ENCODE measurements around the gene EDEM2.

DNA sequence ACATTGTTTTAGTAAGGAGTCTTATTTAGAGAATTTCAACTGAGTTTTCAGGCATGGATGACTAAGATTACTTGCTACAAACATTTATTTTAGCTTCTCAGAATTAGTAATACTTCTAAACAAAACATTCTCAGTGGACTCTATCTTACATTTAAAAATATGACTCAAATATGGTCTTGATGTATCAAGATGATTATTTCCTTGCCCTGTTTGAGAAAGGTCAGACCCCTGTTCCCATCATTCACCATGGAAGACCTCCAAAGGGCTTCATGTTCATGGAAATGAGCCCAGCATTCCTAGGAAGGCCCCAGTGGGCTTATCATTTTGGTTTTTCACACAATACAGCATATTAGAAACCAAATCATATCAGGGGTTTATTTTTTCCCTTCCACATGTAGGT lies 29.9 kb downstream of the EDEM2 start:
- no peak for TF ChIP-seq CTCF (IDR thresholded peaks at IDR 0.05 in 4 of 5, conservative IDR thresholded peaks at IDR 0.05 in 1 of 5)
- TF ChIP-seq POLR2A (IDR thresholded peaks at IDR 0.05): no peak

All from gastrocnemius medialis (tissue), 4 donors.